Right lobe of liver (tissue), 6 donors: ENCODE results near the gene ZNF226. TPM values are rescaled to one million over a fixed set of nuclear protein-coding genes. Genes with fewer than 3 reads are reported as not detected.

ENCODE experiments used
- ATAC-seq, 4 donors: fragments of 200-7000 bp; cut with Tn5 transposase; one replicate each; pipeline ENCODE4 v1.9.1; 2020; ENCODE audit warnings: mild to moderate bottlenecking in 4 of 4, moderate library complexity in 4 of 4
- DNase-seq, 3 donors: peaks; one replicate each; pipeline ENCODE4 v3.0.0-alpha.2; 2020
- H3K27ac ChIP-seq, 3 donors: fragments of 200-600 bp; one replicate each; pipeline ENCODE4 v1.8.0; 2022
- H3K27me3 ChIP-seq, 2 donors: fragments of 200-600 bp; one replicate each; pipeline ENCODE4 v1.8.0; 2022
- H3K36me3 ChIP-seq, 4 donors: fragments of 200-600 bp; sonication (generic) in 1 of 4; one replicate each; pipeline versions ENCODE4 v1.5.1 to v1.8.0; 2017 to 2022; ENCODE audit warnings: control low read depth in 1 of 4
- H3K4me1 ChIP-seq, 4 donors: fragments of 200-600 bp; sonication (generic) in 1 of 4; one replicate each; pipeline versions ENCODE4 v1.5.1 to v1.8.0; 2017 to 2022; ENCODE audit warnings: control low read depth in 1 of 4
- H3K4me3 ChIP-seq, 3 donors: fragments of 200-600 bp; one replicate each; pipeline ENCODE4 v1.8.0; 2022
- H3K9me3 ChIP-seq, 4 donors: fragments of 200-600 bp; sonication (generic) in 1 of 4; one replicate each; pipeline versions ENCODE4 v1.5.1 to v1.8.0; 2017 to 2022; ENCODE audit warnings: control low read depth in 1 of 4
- CTCF ChIP-seq, 4 donors: fragments of 200-600 bp in 3 of 4; fragments of 450-650 bp in 1 of 4; IDR thresholded peaks; one replicate each; pipeline versions ENCODE4 v1.5.1 to v1.8.0; 2016 to 2022; ENCODE audit warnings: antibody characterized with exemption in 4 of 4, mild to moderate bottlenecking in 2 of 4
- POLR2A ChIP-seq: fragments of 450-650 bp; IDR thresholded peaks from one replicate; pipeline ENCODE4 v1.6.1; 2017; ENCODE audit warnings: antibody characterized with exemption, mild to moderate bottlenecking
- WGBS: methylation state at CpG from one replicate; pipeline ENCODE4 v1.1.6; 2018; ENCODE audit warnings: low coverage, low lambda C conversion rate; ENCODE audit not compliant: insufficient coverage; ENCODE audit errors: missing lambda C conversion rate; 5-methylcytosine and 5-hydroxymethylcytosine counted together
- intact Hi-C, 2 donors: fragments of 100-400 bp; cut with DNase I; formaldehyde crosslinking; loops; one replicate each; pipeline versions ENCODE4 v1.11.2 to v1.14.1; 2022
- total RNA-seq, 6 experiments: library from RNA; depleted of rRNA in 2 of 6; stranded (reverse); fragments of >200 nt in 2 of 6; fragmentation: NEBNext Ultra II Directional in 3 of 6; extraction: Animal tissue kit (Norgen Biotek cat#: 25700) in 3 of 6; gene quantifications; one replicate each; pipeline versions ENCODE4 v1.1.0 to v1.2.4, GENCODE V29; 2016 to 2023
- donor health status: DM: no; HTN: yes; CAD: no.
- donor health status: DM: no; HTN: no; CAD: no.
- donor health status: DM: no; HTN: no; CAD: no.
- donor health status: DM: no; HTN: yes; CAD: no.
- donor health status: DM: no; HTN: yes; CAD: no.

The ZNF226 gene
- total RNA-seq, 6 experiments from 2014 or later = 5.2 to 10.7 (median 8.1) TPM

GRCh38 chr19:44142059-44142433, 22.9 kb upstream of the ZNF226 start:
- TF ChIP-seq POLR2A (no peak), CTCF (IDR thresholded peaks at IDR 0.05) (no peak)
- ATAC-seq (peak; percentile 5 to 17 (median 11)), DNase-seq (peak in 1 of 3 donors; percentile 21)
- no peaks in the 10 kb centered on the region for H3K9me3 ChIP-seq
- peak overlapping the region; percentile 74 to 89 (median 86) for H3K4me3 ChIP-seq
- peaks cover 0 to 10% (median 2%) of the 10 kb centered on the region in 4 donors for H3K4me1 ChIP-seq
- 9% methylated on average over 11 of the region's 13 CpGs for WGBS
- H3K27me3 ChIP-seq = no peaks in the 10 kb centered on the region
- H3K36me3 ChIP-seq = peaks cover 0 to 9% (median 1%) of the 10 kb centered on the region in 4 donors
- peak overlapping the region in 1 of 3 donors; percentile 60 for H3K27ac ChIP-seq
- intact Hi-C loops = no loop called here

GRCh38 chr19:44149776-44150175, 15.1 kb upstream of the ZNF226 start:
- ATAC-seq (no peak), DNase-seq (no peak)
- Histone ChIP-seq H3K27me3 (no peaks in the 10 kb centered on the region), H3K27ac (no peak overlapping the region), H3K4me1 (no peaks in the 10 kb centered on the region), H3K4me3 (no peak overlapping the region), H3K9me3 (peaks cover 0 to 17% (median 1%) of the 10 kb centered on the region in 4 donors), H3K36me3 (peaks cover 0 to 61% (median 23%) of the 10 kb centered on the region in 4 donors)
- 100% methylated on average over 2 of the region's 4 CpGs for WGBS
- no peak for TF ChIP-seq CTCF (IDR thresholded peaks at IDR 0.05)
- no peak for TF ChIP-seq POLR2A
- intact Hi-C loops = no loop called here

GRCh38 chr19:44151491-44151890, 13.4 kb upstream of the ZNF226 start:
- no peak for TF ChIP-seq POLR2A
- TF ChIP-seq CTCF (IDR thresholded peaks at IDR 0.05) = no peak
- WGBS = 90% methylated on average over 5 of the region's 5 CpGs
- intact Hi-C loops = no loop called here
- no peak overlapping the region for H3K4me3 ChIP-seq
- H3K4me1 ChIP-seq = no peaks in the 10 kb centered on the region
- ATAC-seq = no peak
- no peak for DNase-seq
- no peak overlapping the region for H3K27ac ChIP-seq
- peaks cover 0 to 33% (median 12%) of the 10 kb centered on the region in 4 donors for H3K9me3 ChIP-seq
- H3K36me3 ChIP-seq = peaks cover 0 to 61% (median 31%) of the 10 kb centered on the region in 4 donors
- H3K27me3 ChIP-seq = no peaks in the 10 kb centered on the region

GRCh38 chr19:44156475-44156874, 8.4 kb upstream of the ZNF226 start:
- Histone ChIP-seq H3K36me3 (peaks cover 0 to 37% (median 21%) of the 10 kb centered on the region in 4 donors), H3K4me3 (no peak overlapping the region)
- WGBS = 91% methylated on average over 2 of the region's 2 CpGs

More at GRCh38 chr19:44156475-44156874, 8.4 kb upstream of the ZNF226 start:
- no peaks in the 10 kb centered on the region for H3K4me1 ChIP-seq
- TF ChIP-seq POLR2A (no peak), CTCF (IDR thresholded peaks at IDR 0.05) (no peak)
- intact Hi-C loops = no loop called here
- DNase-seq (no peak), ATAC-seq (no peak)
- no peaks in the 10 kb centered on the region for H3K27me3 ChIP-seq
- peaks cover 0 to 57% (median 26%) of the 10 kb centered on the region in 4 donors for H3K9me3 ChIP-seq
- no peak overlapping the region for H3K27ac ChIP-seq
